ENCODE data around the gene SLC24A5.

GRCh38 chr15:48177383-48177765, 56.6 kb downstream of the SLC24A5 start:
- no peak for TF ChIP-seq CTCF (IDR thresholded peaks at IDR 0.05)
- TF ChIP-seq POLR2A (IDR thresholded peaks at IDR 0.05) = no peak

All from vagina (tissue), 2 donors.